Raji (cell line): Measurements from ENCODE around the gene PALD1.

Experiments
- POLR2A ChIP-seq: IDR thresholded peaks from 2 replicates; pipeline ENCODE4 v1.6.1; 2011; ENCODE audit warnings: low read depth, low read length, control low read depth; ENCODE audit not compliant: insufficient read depth

PALD1 gene

DNA sequence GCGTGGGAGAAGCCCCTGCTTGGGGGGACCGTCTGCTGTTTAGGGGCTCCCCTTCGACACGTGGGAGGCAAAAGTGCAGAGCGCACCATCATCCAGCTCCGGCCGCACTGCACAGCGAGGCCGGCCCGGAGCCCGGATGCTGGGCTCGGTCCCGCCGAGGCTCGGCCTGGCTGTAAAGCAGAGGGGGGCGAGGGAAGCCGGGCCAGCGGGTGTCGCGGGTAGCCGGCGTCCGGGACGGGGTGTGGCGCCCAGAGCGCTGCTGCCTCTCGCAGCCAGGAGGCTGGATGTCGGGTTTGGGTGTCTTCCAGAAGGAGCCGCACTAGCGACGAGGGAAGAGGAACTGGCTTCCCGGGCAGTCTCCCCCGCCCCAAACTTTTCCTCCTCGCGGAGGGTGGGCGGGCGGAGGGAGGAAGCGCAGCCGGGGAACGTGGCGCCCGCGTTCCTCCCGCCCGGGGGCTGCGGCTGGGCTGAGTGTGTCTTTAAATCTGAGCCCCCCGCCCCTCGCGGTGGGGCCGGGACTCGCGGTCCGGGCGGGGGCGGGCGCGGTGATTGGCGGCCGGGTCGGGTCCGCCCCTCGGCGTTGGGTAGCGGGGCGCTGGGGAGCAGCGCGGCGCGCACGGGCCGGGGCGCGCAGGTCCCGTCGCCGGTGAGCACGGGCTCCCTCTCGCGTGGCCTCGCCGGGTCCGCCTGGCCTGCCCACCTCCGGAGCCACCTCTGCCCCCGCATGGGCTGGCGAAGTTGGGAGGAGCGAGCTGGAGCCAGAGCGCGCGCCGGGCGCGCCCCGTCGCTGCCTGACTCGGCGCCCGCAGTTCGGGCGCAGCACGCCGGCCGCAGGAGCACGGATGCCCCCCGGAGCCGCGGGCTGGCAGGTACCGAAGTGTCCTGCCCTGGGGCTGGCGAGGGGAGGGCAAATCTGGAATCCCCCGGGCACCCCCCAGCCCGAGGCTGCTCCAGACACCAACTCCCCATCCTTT lies at the start of gene PALD1:
Gene PALD1, plus strand, starts transcription at position 577 of the 974 bp plus-strand sequence. CDS start 47,185 bp downstream, outside the sequence.
- peak; percentile 85 for TF ChIP-seq POLR2A

- TF ChIP-seq POLR2A: no peak
Observed at GRCh38 chr10:70430493-70431445, 47.8 kb upstream of the PALD1 start.

- TF ChIP-seq POLR2A: no peak
Observed at GRCh38 chr10:70432101-70432500, 46.5 kb upstream of the PALD1 start.

- TF ChIP-seq POLR2A: no peak
Observed at GRCh38 chr10:70432561-70433263, 45.9 kb upstream of the PALD1 start.

DNA sequence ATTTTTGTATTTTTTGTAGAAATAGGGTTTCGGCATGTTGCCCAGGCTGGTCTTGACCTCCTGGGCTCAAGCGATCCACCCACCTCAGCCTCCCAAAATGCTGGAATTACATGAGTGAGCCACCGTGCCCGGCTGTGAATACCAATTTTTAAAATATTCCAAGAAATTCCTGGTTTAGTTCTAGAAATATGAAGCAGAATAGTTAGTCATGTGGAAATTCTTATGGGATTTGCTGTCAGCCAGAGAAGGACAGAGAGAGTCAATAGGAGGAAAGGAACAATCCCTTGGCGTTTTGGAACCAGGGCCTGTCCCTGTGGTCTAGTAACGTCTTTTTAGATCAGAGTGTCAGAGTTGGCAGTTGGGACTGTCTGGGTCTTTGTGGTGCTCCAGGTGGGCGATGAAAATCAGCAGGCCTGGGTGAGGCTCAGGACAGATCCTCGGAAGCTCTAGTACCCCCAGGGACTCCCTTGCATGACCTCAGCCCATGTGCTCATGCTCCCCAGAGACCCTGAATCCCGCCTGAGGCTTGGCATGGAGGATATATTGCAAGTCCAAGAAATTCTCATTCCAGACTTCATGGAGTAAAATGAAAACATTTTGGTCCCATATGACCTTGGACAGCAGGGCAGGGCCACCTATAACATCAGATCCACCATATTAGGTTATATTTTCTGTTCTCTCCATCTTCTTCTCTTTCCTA lies 44.8 kb upstream of the PALD1 start:
- no peak for TF ChIP-seq POLR2A

GRCh38 chr10:70435241-70436085 lies 43.1 kb upstream of the PALD1 start:
- TF ChIP-seq POLR2A: no peak

DNA sequence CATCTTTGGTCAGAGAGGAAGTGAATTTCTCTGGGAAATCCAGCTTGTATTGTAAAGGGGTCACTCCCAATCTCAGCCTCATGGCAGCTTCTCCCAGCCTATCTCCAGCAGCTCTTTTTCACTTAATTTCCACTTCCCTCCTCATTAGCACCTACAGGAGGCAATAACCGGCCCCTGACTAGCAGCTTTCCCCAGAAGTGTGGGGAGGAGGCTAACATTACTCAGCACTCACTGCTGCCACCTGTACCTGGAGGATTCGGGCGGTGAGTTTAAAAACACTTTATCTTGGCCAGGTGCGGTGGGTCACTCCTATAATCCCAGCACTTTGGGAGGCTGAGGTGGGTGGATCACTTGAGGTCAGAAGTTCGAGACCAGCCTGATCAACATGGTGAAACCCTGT lies 40.8 kb upstream of the PALD1 start:
- TF ChIP-seq POLR2A: no peak

- no peak for TF ChIP-seq POLR2A
Observed at GRCh38 chr10:70440296-70441160, 38.0 kb upstream of the PALD1 start.

DNA sequence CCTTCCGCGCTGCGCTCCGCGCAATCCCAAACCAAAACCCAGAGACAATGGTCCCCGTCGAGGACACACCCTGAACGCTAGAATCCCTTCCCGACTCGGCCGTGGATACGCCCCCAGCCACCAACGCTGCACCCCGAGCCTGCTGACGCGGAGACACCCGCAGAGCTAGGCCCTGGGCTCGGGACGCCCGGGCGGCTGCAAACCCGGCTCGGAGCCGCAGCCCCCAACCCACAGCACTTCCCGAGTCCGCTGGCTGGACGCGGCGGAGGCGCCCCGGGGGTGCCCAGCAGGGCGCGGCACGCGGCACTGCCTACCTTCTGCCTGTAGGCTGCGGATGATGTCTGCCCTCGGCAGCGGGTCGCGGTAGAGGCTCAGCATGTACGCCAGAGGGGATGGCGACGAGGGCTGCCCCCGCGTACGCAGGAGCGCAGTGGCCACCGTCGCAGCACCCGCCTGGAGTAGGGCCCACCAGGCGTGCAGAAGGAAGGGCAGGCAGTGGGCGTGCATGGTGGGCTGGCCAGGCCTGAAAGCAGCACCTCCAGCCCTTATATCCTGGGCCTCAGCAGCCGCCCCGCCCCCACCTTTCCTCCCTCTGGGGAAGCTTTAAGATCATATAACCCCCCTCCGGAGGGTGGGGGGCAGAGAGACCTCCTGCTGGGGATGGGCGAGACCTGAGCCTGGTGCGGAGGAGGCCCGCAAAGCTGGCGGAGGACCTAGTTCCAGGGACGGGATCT lies 37.2 kb upstream of the PALD1 start, which contains the start of gene NODAL:
Gene NODAL, minus strand, starts transcription at position 521 of the 734 bp plus-strand sequence. Its CDS starts 14 bp downstream, at position 507.
- no peak for TF ChIP-seq POLR2A

GRCh38 chr10:70441895-70442309 lies 36.7 kb upstream of the PALD1 start:
- TF ChIP-seq POLR2A: no peak

GRCh38 chr10:70442332-70442988 lies 36.1 kb upstream of the PALD1 start:
- no peak for TF ChIP-seq POLR2A
